Fibroblast of the aortic adventitia (primary cell): ENCODE measurements around the gene FPGS. TPM values are rescaled to one million over a fixed set of nuclear protein-coding genes. Genes with fewer than 3 reads are reported as not detected.
A peak's percentile ranks its signal among the peaks of the same experiment; 100 is the strongest.
"Not testable (repeated sequence)": the region's sequence is repeated elsewhere in the genome, so short reads cannot be mapped to it uniquely, and the experiment has no call there.

Source experiments
- DNase-seq: peaks from one replicate; pipeline ENCODE4 v3.0.0-alpha.2; 2010; ENCODE audit warnings: low read depth
- H3K4me3 ChIP-seq: 2 replicates; pipeline ENCODE4 v1.5.1; 2011; ENCODE audit warnings: low read depth, mild to moderate bottlenecking, control low read depth, low read length, moderate library complexity
- CTCF ChIP-seq: IDR thresholded peaks from 2 replicates; pipeline ENCODE4 v1.5.1; 2011; ENCODE audit warnings: mild to moderate bottlenecking, low read length, control low read depth, inconsistent platforms; ENCODE audit not compliant: insufficient read depth
- total RNA-seq: library from RNA; depleted of rRNA; stranded (reverse); fragments of >200 nt; gene quantifications from 2 replicates; pipeline ENCODE4 v1.2.3, GENCODE V29; 2012; ENCODE audit warnings: low replicate concordance

FPGS gene
- total RNA-seq, 1 donor: 61.5 TPM

GRCh38 chr9:127829205-127829906 lies 26.7 kb downstream of the FPGS start:
- no peak for DNase-seq
- H3K4me3 ChIP-seq: no peak overlapping the region
- no peak for TF ChIP-seq CTCF

- TF ChIP-seq CTCF: no peak
- no peak for DNase-seq
- H3K4me3 ChIP-seq: no peak overlapping the region
These were observed 29.6 kb downstream of the FPGS start for GRCh38 chr9:127832248-127832647.

GRCh38 chr9:127833555-127833954 lies 30.9 kb downstream of the FPGS start:
- DNase-seq: peak; percentile 71
- H3K4me3 ChIP-seq: no peak overlapping the region
- no peak for TF ChIP-seq CTCF

GRCh38 chr9:127835991-127836516 lies 33.4 kb downstream of the FPGS start:
- peak; percentile 63 for DNase-seq
- no peak for TF ChIP-seq CTCF
- no peak overlapping the region for H3K4me3 ChIP-seq

- not testable (repeated sequence) for DNase-seq
These were observed 33.9 kb downstream of the FPGS start for GRCh38 chr9:127836561-127836960.

GRCh38 chr9:127837346-127837745 lies 34.7 kb downstream of the FPGS start:
- DNase-seq: no peak
- H3K4me3 ChIP-seq: no peak overlapping the region
- TF ChIP-seq CTCF: no peak

More at GRCh38 chr9:127836561-127836960, 33.9 kb downstream of the FPGS start:
- not testable (repeated sequence) for H3K4me3 ChIP-seq

GRCh38 chr9:127838375-127839078 lies 35.8 kb downstream of the FPGS start:
- DNase-seq: peak; percentile 95
- no peak for TF ChIP-seq CTCF
- peak overlapping the region; percentile 38 for H3K4me3 ChIP-seq
